ENCODE data around the gene STEAP3. TPM values are rescaled to one million over a fixed set of nuclear protein-coding genes. Genes with fewer than 3 reads are reported as not detected.
A peak's percentile ranks its signal among the peaks of the same experiment; 100 is the strongest.

Gene STEAP3
- total RNA-seq, 8 experiments from 2014 or later, result 2.2 to 60.5 (median 3.2) TPM

GRCh38 chr2:119221609-119222008, 2.0 kb upstream of the STEAP3 start:
- Histone ChIP-seq H3K27ac (no peak overlapping the region), H3K4me3 (no peak overlapping the region), H3K4me1 (replicated peaks in 1 of 2) (peaks cover 8 to 9% of the 10 kb centered on the region in 2 donors)
- no peak for ATAC-seq (replicated peaks in 6 of 8)
- in situ Hi-C loops (cut with MboI; ENCODE audit: low pct_unique_long_range_greater_than_20kb in 2 of 9, low sequenced_read_pairs in 9 of 9, unreplicated experiment in 9 of 9), result no loop called here
- 50 to 80% (median 63%) methylated on average over 1 to 5 of the region's 5 CpGs; no CpG with 5 or more reads in 5 of the 10 experiments for whole genome bisulfite sequencing, 10 experiments

GRCh38 chr2:119222213-119222612, 1.4 kb upstream of the STEAP3 start:
- Histone ChIP-seq H3K4me1 (replicated peaks in 1 of 2) (peaks cover 8 to 9% of the 10 kb centered on the region in 2 donors), H3K27ac (no peak overlapping the region), H3K4me3 (no peak overlapping the region)
- ATAC-seq (replicated peaks in 6 of 8), result no peak
- 60% methylated on average over 1 of the region's 2 CpGs; no CpG with 5 or more reads in 9 of the 10 experiments for WGBS, 10 experiments
- in situ Hi-C loops (cut with MboI; ENCODE audit: low pct_unique_long_range_greater_than_20kb in 2 of 9, low sequenced_read_pairs in 9 of 9, unreplicated experiment in 9 of 9), result no loop called here

GRCh38 chr2:119222863-119223520, 642 bp upstream of the STEAP3 start:
- H3K27ac ChIP-seq, result no peak overlapping the region
- H3K4me3 ChIP-seq, result peak overlapping the region in 4 of 5 donors; percentile 31 to 43 (median 40)
- peaks cover 8 to 9% of the 10 kb centered on the region in 2 donors for H3K4me1 ChIP-seq (replicated peaks in 1 of 2)
- in situ Hi-C loops (cut with MboI; ENCODE audit: low pct_unique_long_range_greater_than_20kb in 2 of 9, low sequenced_read_pairs in 9 of 9, unreplicated experiment in 9 of 9), result no loop called here
- no peak for ATAC-seq (replicated peaks in 6 of 8)
- WGBS, 10 experiments, result 85 to 100% (median 88%) methylated on average over 2 to 8 of the region's 22 CpGs; no CpG with 5 or more reads in 6 of the 10 experiments

GRCh38 chr2:119224391-119225104, 914 bp downstream of the STEAP3 start:
- Histone ChIP-seq H3K27ac (no peak overlapping the region), H3K4me3 (peak overlapping the region in 3 of 5 donors; percentile 31 to 43 (median 38)), H3K4me1 (replicated peaks in 1 of 2) (peaks cover 6 to 8% of the 10 kb centered on the region in 2 donors)
- in situ Hi-C loops (cut with MboI; ENCODE audit: low pct_unique_long_range_greater_than_20kb in 2 of 9, low sequenced_read_pairs in 9 of 9, unreplicated experiment in 9 of 9), result no loop called here
- ATAC-seq (replicated peaks in 6 of 8), result peak in 1 of 8 experiments; percentile 5
- WGBS, 10 experiments, result 0 to 80% (median 47%) methylated on average over 1 to 3 of the region's 13 CpGs; no CpG with 5 or more reads in 4 of the 10 experiments

GRCh38 chr2:119225105-119225865, 1.7 kb downstream of the STEAP3 start:
- ATAC-seq (replicated peaks in 6 of 8), result no peak
- Histone ChIP-seq H3K4me1 (replicated peaks in 1 of 2) (peaks cover 12 to 14% of the 10 kb centered on the region in 2 donors), H3K4me3 (no peak overlapping the region), H3K27ac (no peak overlapping the region)
- WGBS, 10 experiments, result 80 to 100% (median 98%) methylated on average over 1 to 6 of the region's 7 CpGs; no CpG with 5 or more reads in 2 of the 10 experiments
- in situ Hi-C loops (cut with MboI; ENCODE audit: low pct_unique_long_range_greater_than_20kb in 2 of 9, low sequenced_read_pairs in 9 of 9, unreplicated experiment in 9 of 9), result no loop called here

DNA sequence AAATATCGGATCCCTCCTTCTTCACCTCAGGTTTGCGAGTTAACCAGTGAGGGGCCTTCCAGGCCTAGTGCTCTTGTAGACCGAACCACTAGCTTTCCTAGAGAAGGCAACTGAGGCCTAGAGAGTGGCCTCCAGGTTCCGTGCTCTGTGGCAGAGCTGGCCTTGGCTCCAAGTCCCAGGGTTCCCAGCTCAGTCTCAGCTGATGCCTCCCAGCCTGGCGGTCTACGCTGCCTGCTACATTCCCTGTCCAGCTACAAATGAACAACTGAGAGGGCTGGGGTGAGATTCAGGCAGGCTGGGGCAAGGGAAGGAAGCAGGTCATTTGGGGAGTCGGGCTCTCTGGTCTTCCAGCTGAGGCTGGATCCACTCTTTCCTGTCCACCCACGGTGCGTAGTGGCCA, 2.3 kb downstream of the STEAP3 start:
- 83 to 100% (median 92%) methylated on average over 2 to 6 of the region's 9 CpGs; no CpG with 5 or more reads in 2 of the 10 experiments for WGBS, 10 experiments
- no peak overlapping the region for H3K27ac ChIP-seq
- peaks cover 19 to 20% of the 10 kb centered on the region in 2 donors for H3K4me1 ChIP-seq (replicated peaks in 1 of 2)
- in situ Hi-C loops (cut with MboI; ENCODE audit: low pct_unique_long_range_greater_than_20kb in 2 of 9, low sequenced_read_pairs in 9 of 9, unreplicated experiment in 9 of 9), result no loop called here
- H3K4me3 ChIP-seq, result no peak overlapping the region
- no peak for ATAC-seq (replicated peaks in 6 of 8)

GRCh38 chr2:119227346-119227745, 3.7 kb downstream of the STEAP3 start:
- in situ Hi-C loops (cut with MboI; ENCODE audit: low pct_unique_long_range_greater_than_20kb in 2 of 9, low sequenced_read_pairs in 9 of 9, unreplicated experiment in 9 of 9), result no loop called here
- Histone ChIP-seq H3K4me1 (replicated peaks in 1 of 2) (peaks cover 33 to 35% of the 10 kb centered on the region in 2 donors), H3K27ac (no peak overlapping the region), H3K4me3 (no peak overlapping the region)
- WGBS, 10 experiments, result 60 to 94% (median 88%) methylated on average over 1 to 12 of the region's 12 CpGs; no CpG with 5 or more reads in 4 of the 10 experiments
- no peak for ATAC-seq (replicated peaks in 6 of 8)

- Histone ChIP-seq H3K27ac (no peak overlapping the region), H3K4me1 (replicated peaks in 1 of 2) (peaks cover 40 to 43% of the 10 kb centered on the region in 2 donors), H3K4me3 (no peak overlapping the region)
- ATAC-seq (replicated peaks in 6 of 8), result no peak
- 86 to 100% (median 100%) methylated on average over 1 to 2 of the region's 5 CpGs; no CpG with 5 or more reads in 6 of the 10 experiments for WGBS, 10 experiments
- in situ Hi-C loops (cut with MboI; ENCODE audit: low pct_unique_long_range_greater_than_20kb in 2 of 9, low sequenced_read_pairs in 9 of 9, unreplicated experiment in 9 of 9), result no loop called here
These were observed 4.5 kb downstream of the STEAP3 start for GRCh38 chr2:119228136-119228535.

DNA sequence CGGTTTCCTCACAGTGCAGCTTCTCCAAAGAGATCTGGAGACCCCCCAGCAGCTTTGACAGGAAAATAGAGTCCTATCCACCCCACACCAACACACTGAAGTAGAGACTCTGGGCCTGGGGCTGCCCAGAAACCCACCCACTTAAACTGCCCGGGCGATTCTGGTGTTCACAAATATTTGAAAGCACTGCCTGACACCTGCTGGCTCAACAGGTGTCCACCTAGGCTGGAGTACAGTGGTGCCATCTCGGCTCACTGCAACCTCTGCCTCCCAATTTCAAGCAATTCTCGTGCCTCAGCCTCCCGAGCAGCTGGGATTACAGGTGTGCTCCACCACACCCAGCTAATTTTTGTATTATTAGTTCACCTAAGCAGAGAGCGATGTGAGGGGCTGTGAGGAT, 5.3 kb downstream of the STEAP3 start:
- peaks cover 46% of the 10 kb centered on the region in 2 donors for H3K4me1 ChIP-seq (replicated peaks in 1 of 2)
- in situ Hi-C loops (cut with MboI; ENCODE audit: low pct_unique_long_range_greater_than_20kb in 2 of 9, low sequenced_read_pairs in 9 of 9, unreplicated experiment in 9 of 9), result no loop called here
- WGBS, 10 experiments, result 83 to 100% (median 100%) methylated on average over 1 to 5 of the region's 7 CpGs; no CpG with 5 or more reads in 5 of the 10 experiments
- H3K27ac ChIP-seq, result no peak overlapping the region
- no peak for ATAC-seq (replicated peaks in 6 of 8)
- H3K4me3 ChIP-seq, result no peak overlapping the region

- in situ Hi-C loops (cut with MboI; ENCODE audit: low pct_unique_long_range_greater_than_20kb in 2 of 9, low sequenced_read_pairs in 9 of 9, unreplicated experiment in 9 of 9), result no loop called here
- peak overlapping the region; percentile 78 to 85 for H3K27ac ChIP-seq
- peaks cover 47 to 48% of the 10 kb centered on the region in 2 donors for H3K4me1 ChIP-seq (replicated peaks in 1 of 2)
- no peak for ATAC-seq (replicated peaks in 6 of 8)
- no peak overlapping the region for H3K4me3 ChIP-seq
- WGBS, 10 experiments, result 80% methylated on average over 2 of the region's 3 CpGs; no CpG with 5 or more reads in 9 of the 10 experiments
These were observed 6.1 kb downstream of the STEAP3 start for GRCh38 chr2:119229716-119230115.

DNA sequence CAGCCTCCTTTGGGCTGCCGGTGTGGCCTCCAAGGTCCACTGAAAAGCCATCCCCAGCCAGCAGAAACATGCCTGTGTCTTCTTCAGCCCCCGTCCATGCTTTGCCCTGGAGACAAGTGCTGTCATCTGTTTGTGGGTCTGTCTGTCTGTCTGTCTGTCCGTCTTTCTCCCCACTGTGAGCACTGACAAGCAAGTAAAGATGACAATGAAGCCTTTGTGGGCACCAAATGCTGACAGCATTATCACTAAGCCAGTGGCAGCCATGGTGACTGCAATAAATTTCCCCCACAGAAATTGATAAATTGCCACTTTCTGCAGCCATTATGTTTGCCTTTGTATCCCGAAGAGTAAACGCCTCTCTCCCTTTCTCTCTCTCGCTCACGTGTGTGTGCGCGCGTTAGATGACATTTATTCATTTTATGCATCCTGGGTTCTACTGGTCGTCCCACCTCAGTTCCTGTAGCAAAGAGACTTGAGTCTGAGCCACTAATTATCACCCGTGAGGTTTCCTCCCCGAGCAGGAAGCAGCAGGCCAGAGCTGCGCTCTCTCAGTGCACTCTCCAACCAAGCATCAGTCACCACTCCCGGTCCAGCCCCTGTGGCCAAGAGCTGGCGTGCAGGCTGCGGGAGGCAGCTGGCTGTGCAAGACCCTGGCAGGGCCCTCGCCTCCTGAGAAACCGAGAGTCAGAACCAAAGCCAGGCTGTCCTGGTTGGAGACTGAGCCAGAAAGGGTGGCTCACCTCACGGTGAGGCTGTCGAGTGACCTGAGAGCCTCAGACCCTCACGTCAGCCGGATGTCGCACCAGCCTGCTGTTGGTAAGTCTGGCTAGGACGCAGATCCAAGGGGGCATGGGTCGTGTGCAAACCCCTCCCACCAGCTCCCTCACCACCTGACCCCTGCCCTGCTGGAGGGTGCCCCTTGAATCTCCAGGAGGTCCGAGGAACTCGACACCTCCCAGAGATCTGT, 6.9 kb downstream of the STEAP3 start:
- Histone ChIP-seq H3K4me3 (no peak overlapping the region), H3K27ac (peak overlapping the region; percentile 78 to 85), H3K4me1 (replicated peaks in 1 of 2) (peaks cover 45 to 51% of the 10 kb centered on the region in 2 donors)
- peak; percentile 34 to 93 (median 90) for ATAC-seq (replicated peaks in 6 of 8)
- in situ Hi-C loops (cut with MboI; ENCODE audit: low pct_unique_long_range_greater_than_20kb in 2 of 9, low sequenced_read_pairs in 9 of 9, unreplicated experiment in 9 of 9), result no loop called here
- 8 to 86% (median 29%) methylated on average over 1 to 15 of the region's 28 CpGs; no CpG with 5 or more reads in 2 of the 10 experiments for WGBS, 10 experiments

Data from motor neuron (in vitro differentiated cells).